Peyer's patch (tissue), 4 donors: ENCODE data around the gene UBAC1.

Experiments
- CTCF ChIP-seq, 6 experiments: fragments of 450-650 bp in 4 of 6; fragments of 200-600 bp in 2 of 6; sonication (generic) in 1 of 6; IDR thresholded peaks; one replicate each; pipeline ENCODE4 v1.5.1; 2017 to 2019; ENCODE audit warnings: antibody characterized with exemption in 6 of 6, mild to moderate bottlenecking in 3 of 6, moderate library complexity in 1 of 6
- POLR2A ChIP-seq, 2 donors: fragments of 450-650 bp; IDR thresholded peaks; one replicate each; pipeline ENCODE4 v1.5.1; 2017; ENCODE audit warnings: antibody characterized with exemption in 2 of 2, mild to moderate bottlenecking in 2 of 2, moderate library complexity in 2 of 2

DNA sequence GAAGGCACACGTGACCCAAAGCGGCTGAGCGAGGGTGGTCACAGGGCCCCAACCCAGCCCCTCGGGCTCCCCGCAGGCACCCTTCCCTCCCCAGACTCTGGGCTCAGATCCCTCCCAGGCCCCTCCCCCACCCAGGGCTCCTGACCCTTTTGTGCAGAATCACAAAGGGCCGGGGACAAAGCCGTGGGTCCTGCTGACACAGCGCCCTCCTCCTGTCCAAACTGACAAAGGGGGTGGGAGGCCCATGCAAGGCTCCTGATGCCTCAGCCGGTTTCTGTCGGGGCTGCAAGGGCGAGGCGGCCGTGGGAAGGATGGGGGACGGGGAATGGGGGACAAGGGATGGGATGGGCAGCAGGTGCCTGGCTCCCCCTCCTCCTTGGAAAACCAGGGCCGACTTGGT is 43.5 kb upstream of the UBAC1 start:
- TF ChIP-seq CTCF (IDR thresholded peaks at IDR 0.05) (no peak), POLR2A (IDR thresholded peaks at IDR 0.05) (no peak)
